Measurements from ENCODE around the gene STARD10. TPM values are rescaled to one million over a fixed set of nuclear protein-coding genes. Genes with fewer than 3 reads are reported as not detected.

Gene STARD10
- total and polyA plus RNA-seq, 2 of the 8 experiments (the other 6 are each of a cell fraction or from before 2014, with no cell fraction given): 23.7 to 35.7 TPM

- DNase-seq (ENCODE audit: low read depth in 1 of 2, low spot score in 2 of 2): no peak
- H3K56ac ChIP-seq (replicated peaks; ENCODE audit: insufficient read length, low read depth, low read length): no peak overlapping the region
- no peak overlapping the region for H3K27ac ChIP-seq (ENCODE audit: low read depth, low read length)
- H2BK12ac ChIP-seq (ENCODE audit: low read depth, low read length): no peak overlapping the region
- peaks cover 0 to 3% (median under 1%) of the 10 kb centered on the region in 4 experiments; a peak in 2 of 7 replicates for H3K4me1 ChIP-seq (replicated peaks in 1 of 4; ENCODE audit: control insufficient read depth in 3 of 4, insufficient read depth in 4 of 4, low read length in 3 of 4)
- no peak overlapping the region for H4K5ac ChIP-seq (ENCODE audit: insufficient read length, low read depth, low read length)
- no peak overlapping the region for H3K4ac ChIP-seq (replicated peaks; ENCODE audit: insufficient read length, low read depth, low read length)
- no peak overlapping the region for H3K14ac ChIP-seq (ENCODE audit: insufficient read length)
- no peaks in the 10 kb centered on the region for H3K79me1 ChIP-seq (ENCODE audit: low read depth, low read length)
- H4K20me1 ChIP-seq (replicated peaks in 1 of 2; ENCODE audit: control insufficient read depth in 1 of 2, insufficient read depth in 2 of 2, low read length in 2 of 2): peaks cover 0 to 6% of the 10 kb centered on the region in 2 experiments
- H2BK5ac ChIP-seq (ENCODE audit: low read depth, low read length): no peak overlapping the region
- H2AFZ ChIP-seq (ENCODE audit: low read length): no peak overlapping the region
- FAIRE-seq: no peak
- no peak overlapping the region for H3K18ac ChIP-seq (ENCODE audit: extremely low read depth, low read length)
- ChIA-PET CTCF (ENCODE audit: partially characterized antibody) (interaction anchor here (1.0 to 1.8 kb wide), 2 partner anchors 14 to 83 kb away, joined by 4 to 8 read pairs; partner anchors contain the start of gene STARD10), POLR2A (ENCODE audit: partially characterized antibody) (interaction anchor here (1.0 to 1.3 kb wide), 3 partner anchors 10 to 28 kb away, joined by 3 to 4 read pairs (median 4); partner anchors contain the start of gene STARD10)
- H2BK15ac ChIP-seq (ENCODE audit: low read length): no peak overlapping the region
- H2BK120ac ChIP-seq (replicated peaks; ENCODE audit: low read depth, low read length): no peak overlapping the region
- no peak overlapping the region for H3K4me3 ChIP-seq (ENCODE audit: extremely low read depth in 1 of 4, insufficient read depth in 2 of 4, low read depth in 3 of 4, low read length in 4 of 4)
- no peak overlapping the region for H4K8ac ChIP-seq (ENCODE audit: extremely low read depth, insufficient read depth, low read length)
- TF ChIP-seq BRCA1 (IDR thresholded peaks at IDR 0.05; ENCODE audit: low read depth, low read length): no peak
- TF ChIP-seq USF2 (IDR thresholded peaks at IDR 0.05; ENCODE audit: low read length): no peak
- no peak for TF ChIP-seq TAF1 (IDR thresholded peaks at IDR 0.05; ENCODE audit: low read depth, low read length)
- TF ChIP-seq GABPA (IDR thresholded peaks at IDR 0.05; ENCODE audit: borderline replicate concordance, insufficient read depth, low read length): no peak
- no peak for TF ChIP-seq RAD21 (IDR thresholded peaks at IDR 0.05 in 1 of 2, conservative IDR thresholded peaks at IDR 0.05 in 1 of 2; ENCODE audit: low read depth in 2 of 2, low read length in 2 of 2)
- TF ChIP-seq JUN (IDR thresholded peaks at IDR 0.05; ENCODE audit: low read depth, low read length): no peak
- no peak for TF ChIP-seq POU5F1 (IDR thresholded peaks at IDR 0.05; ENCODE audit: low read depth, low read length)
- no peak for TF ChIP-seq BACH1 (IDR thresholded peaks at IDR 0.05; ENCODE audit: low read length)
- no peak overlapping the region for H3K4me2 ChIP-seq (ENCODE audit: insufficient read depth in 1 of 2, low read depth in 2 of 2, low read length in 2 of 2)
- no peak overlapping the region for H3K23ac ChIP-seq (ENCODE audit: insufficient read length)
- peaks cover 0 to 2% of the 10 kb centered on the region in 2 experiments; a peak in 1 of 4 replicates for H3K79me2 ChIP-seq (ENCODE audit: control insufficient read depth in 1 of 2, insufficient read depth in 2 of 2, low read length in 2 of 2)
- 85% methylated on average over 2 of the region's 2 CpGs; no CpG with 5 or more reads in 1 of the 2 experiments for WGBS, 2 experiments (ENCODE audit: extremely low coverage in 1 of 2, insufficient coverage in 1 of 2, insufficient read length in 1 of 2, insufficient replicate concordance in 2 of 2, low coverage in 1 of 2, low lambda C conversion rate in 2 of 2, missing lambda C conversion rate in 1 of 2)
- H3K9ac ChIP-seq (replicated peaks in 1 of 4; ENCODE audit: extremely low read depth in 1 of 4, low read depth in 3 of 4, low read length in 3 of 4): no peak overlapping the region
- H3K27me3 ChIP-seq (replicated peaks in 1 of 4; ENCODE audit: control insufficient read depth in 3 of 4, extremely low read depth in 1 of 4, insufficient read depth in 3 of 4, low read length in 3 of 4): no peaks in the 10 kb centered on the region
- H3K9me3 ChIP-seq (ENCODE audit: insufficient read depth in 2 of 2, low read depth in 1 of 2, low read length in 1 of 2): no peaks in the 10 kb centered on the region
- H3K23me2 ChIP-seq (ENCODE audit: low read depth, low read length): no peaks in the 10 kb centered on the region; the same call in 1 of the 2 replicates
- no peak overlapping the region for H4K91ac ChIP-seq (replicated peaks; ENCODE audit: insufficient read length, low read length)
- no peak overlapping the region for H2AK5ac ChIP-seq (ENCODE audit: low read depth, low read length)
- no peak overlapping the region for H2BK20ac ChIP-seq (ENCODE audit: low read length)
- H3K36me3 ChIP-seq (ENCODE audit: control insufficient read depth in 2 of 4, insufficient read depth in 4 of 4, low read length in 3 of 4): peaks cover 0 to 3% (median 0%) of the 10 kb centered on the region in 4 experiments; a peak in 1 of 8 replicates
Measured at GRCh38 chr11:72807792-72808191, 13.9 kb upstream of the STARD10 start.

All from H1 (cell line).